ENCODE results near the gene GLIS1.

The GLIS1 gene

DNA sequence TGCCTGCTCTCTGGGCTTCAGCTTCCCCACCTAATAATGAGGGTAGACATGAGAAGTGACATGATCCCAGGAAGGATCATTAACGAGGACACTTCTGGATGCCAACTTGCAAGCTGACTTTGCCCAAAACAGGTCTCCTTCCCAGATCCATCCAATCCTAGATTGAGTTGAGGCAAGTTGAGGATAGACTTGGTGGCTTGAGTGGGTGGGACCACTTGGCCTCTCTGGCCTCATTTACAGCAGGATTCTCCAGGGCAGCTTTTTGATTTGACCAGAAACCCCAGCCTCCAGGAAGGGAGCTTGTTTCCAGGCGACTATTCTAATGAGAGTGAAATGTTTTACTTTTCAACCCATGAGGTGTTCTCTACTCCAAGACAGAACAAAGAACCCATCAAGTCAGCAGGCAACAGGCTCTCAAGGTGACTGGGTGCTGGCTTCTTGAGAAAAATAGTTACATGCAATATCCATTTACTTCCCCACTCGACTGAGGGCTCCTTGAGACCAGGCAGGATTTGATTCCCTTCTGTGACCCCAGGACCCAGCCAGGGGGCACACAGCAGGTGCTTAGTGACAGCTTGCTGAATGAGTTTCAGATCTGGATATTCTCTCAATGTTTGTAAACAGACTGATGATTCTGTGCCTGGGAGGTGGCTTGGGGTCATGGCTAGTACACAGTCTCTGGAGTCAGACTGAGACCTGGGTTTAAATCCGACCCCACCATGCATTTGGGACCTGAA is 151.5 kb downstream of the GLIS1 start:
- 100% methylated on average over 2 of the region's 4 CpGs for WGBS (ENCODE audit: insufficient coverage)
- H3K36me3 ChIP-seq (ENCODE audit: control insufficient read depth in 4 of 4, insufficient read depth in 4 of 4, low read length in 3 of 4) = no peaks in the 10 kb centered on the region
- no peak for DNase-seq
- H3K27ac ChIP-seq (ENCODE audit: insufficient read depth in 1 of 2, low read depth in 1 of 2, low read length in 2 of 2, poor library complexity in 1 of 2, severe bottlenecking in 2 of 2) = no peak overlapping the region
- no peak overlapping the region for H3K4me3 ChIP-seq (ENCODE audit: control insufficient read depth in 1 of 7, extremely low read depth in 1 of 7, insufficient read depth in 4 of 7, low read depth in 2 of 7, low read length in 6 of 7)
- CTCF ChIA-PET = interaction anchor here (0.7 to 1.7 kb wide), 6 partner anchors 8 to 97 kb away, joined by 3 to 6 read pairs (median 3); no protein-coding TSS in a partner anchor
- H3K4me1 ChIP-seq (ENCODE audit: control extremely low read depth in 1 of 4, control insufficient read depth in 4 of 4, insufficient read depth in 4 of 4, low read length in 3 of 4) = peaks cover 5 to 20% (median 10%) of the 10 kb centered on the region in 4 experiments
- POLR2A ChIA-PET = no interaction called here
- H3K9me3 ChIP-seq (ENCODE audit: control extremely low read depth in 1 of 5, control insufficient read depth in 4 of 5, insufficient read depth in 2 of 5, low read depth in 1 of 5, low read length in 4 of 5) = no peaks in the 10 kb centered on the region
- peaks cover 0 to 2% (median 0%) of the 10 kb centered on the region in 5 experiments for H3K27me3 ChIP-seq (replicated peaks in 2 of 5; ENCODE audit: control insufficient read depth in 4 of 5, insufficient read depth in 5 of 5, low read length in 4 of 5)

DNA sequence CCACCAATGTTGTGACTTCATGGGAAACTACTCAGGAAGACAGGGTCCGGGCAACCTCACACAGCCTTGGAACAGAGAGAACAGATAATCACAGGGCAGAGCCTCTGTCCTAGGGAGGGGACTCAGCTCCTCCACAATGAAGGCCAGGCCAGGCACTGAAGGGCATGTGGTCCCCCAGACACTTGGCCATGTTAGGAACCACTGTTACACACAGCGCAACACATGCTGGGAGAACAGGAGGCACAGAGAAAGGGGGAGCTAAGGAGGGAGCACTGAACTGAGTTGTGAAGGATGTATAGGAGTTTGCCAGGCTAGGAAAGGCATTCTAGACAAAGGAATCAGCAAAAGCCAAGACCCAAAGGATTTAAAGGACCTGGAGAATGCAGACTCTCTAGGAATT is 152.2 kb downstream of the GLIS1 start:
- Histone ChIP-seq H3K4me1 (ENCODE audit: control extremely low read depth in 1 of 4, control insufficient read depth in 4 of 4, insufficient read depth in 4 of 4, low read length in 3 of 4) (peaks cover 5 to 19% (median 11%) of the 10 kb centered on the region in 4 experiments), H3K27ac (ENCODE audit: insufficient read depth in 1 of 2, low read depth in 1 of 2, low read length in 2 of 2, poor library complexity in 1 of 2, severe bottlenecking in 2 of 2) (no peak overlapping the region), H3K27me3 (replicated peaks in 2 of 5; ENCODE audit: control insufficient read depth in 4 of 5, insufficient read depth in 5 of 5, low read length in 4 of 5) (peaks cover 0 to 2% (median 0%) of the 10 kb centered on the region in 5 experiments), H3K36me3 (ENCODE audit: control insufficient read depth in 4 of 4, insufficient read depth in 4 of 4, low read length in 3 of 4) (no peaks in the 10 kb centered on the region), H3K4me3 (ENCODE audit: control insufficient read depth in 1 of 7, extremely low read depth in 1 of 7, insufficient read depth in 4 of 7, low read depth in 2 of 7, low read length in 6 of 7) (no peak overlapping the region), H3K9me3 (ENCODE audit: control extremely low read depth in 1 of 5, control insufficient read depth in 4 of 5, insufficient read depth in 2 of 5, low read depth in 1 of 5, low read length in 4 of 5) (no peaks in the 10 kb centered on the region)
- WGBS (ENCODE audit: insufficient coverage) = 96% methylated on average over 2 of the region's 2 CpGs
- no peak for DNase-seq
- ChIA-PET POLR2A (no interaction called here), CTCF (interaction anchor here (0.7 to 1.7 kb wide), 7 partner anchors 9 to 98 kb away, joined by 3 to 6 read pairs (median 3); no protein-coding TSS in a partner anchor)

DNA sequence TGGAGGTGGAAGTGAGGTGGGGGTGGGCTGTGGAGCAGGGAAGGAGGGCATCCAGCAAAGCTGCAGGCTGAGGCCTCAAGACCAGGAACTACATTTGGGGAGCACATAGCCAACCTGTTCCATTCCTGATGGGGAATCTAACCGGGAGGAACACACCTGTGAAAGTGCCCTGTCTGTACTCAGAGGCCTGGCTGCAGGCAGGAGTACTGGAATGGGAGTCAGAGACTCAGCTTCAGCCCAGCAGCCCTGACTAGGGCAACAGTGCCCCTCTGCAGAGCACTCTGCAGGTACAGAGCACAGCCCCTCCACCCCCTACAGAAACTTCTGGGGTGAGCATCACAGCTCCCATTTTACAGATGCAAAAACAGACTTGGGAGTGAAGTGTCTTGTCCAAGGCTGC is 153.4 kb downstream of the GLIS1 start:
- Histone ChIP-seq H3K27ac (ENCODE audit: insufficient read depth in 1 of 2, low read depth in 1 of 2, low read length in 2 of 2, poor library complexity in 1 of 2, severe bottlenecking in 2 of 2) (no peak overlapping the region), H3K27me3 (replicated peaks in 2 of 5; ENCODE audit: control insufficient read depth in 4 of 5, insufficient read depth in 5 of 5, low read length in 4 of 5) (peaks cover 0 to 2% (median 0%) of the 10 kb centered on the region in 5 experiments), H3K4me1 (ENCODE audit: control extremely low read depth in 1 of 4, control insufficient read depth in 4 of 4, insufficient read depth in 4 of 4, low read length in 3 of 4) (peaks cover 5 to 19% (median 11%) of the 10 kb centered on the region in 4 experiments), H3K9me3 (ENCODE audit: control extremely low read depth in 1 of 5, control insufficient read depth in 4 of 5, insufficient read depth in 2 of 5, low read depth in 1 of 5, low read length in 4 of 5) (no peaks in the 10 kb centered on the region), H3K4me3 (ENCODE audit: control insufficient read depth in 1 of 7, extremely low read depth in 1 of 7, insufficient read depth in 4 of 7, low read depth in 2 of 7, low read length in 6 of 7) (no peak overlapping the region), H3K36me3 (ENCODE audit: control insufficient read depth in 4 of 4, insufficient read depth in 4 of 4, low read length in 3 of 4) (no peaks in the 10 kb centered on the region)
- DNase-seq = no peak
- 90% methylated on average over 1 of the region's 1 CpG for WGBS (ENCODE audit: insufficient coverage)
- POLR2A ChIA-PET = no interaction called here
- CTCF ChIA-PET = interaction anchor here (1.0 to 2.3 kb wide), 6 partner anchors 10 to 99 kb away, joined by 3 to 8 read pairs (median 4); no protein-coding TSS in a partner anchor

DNA sequence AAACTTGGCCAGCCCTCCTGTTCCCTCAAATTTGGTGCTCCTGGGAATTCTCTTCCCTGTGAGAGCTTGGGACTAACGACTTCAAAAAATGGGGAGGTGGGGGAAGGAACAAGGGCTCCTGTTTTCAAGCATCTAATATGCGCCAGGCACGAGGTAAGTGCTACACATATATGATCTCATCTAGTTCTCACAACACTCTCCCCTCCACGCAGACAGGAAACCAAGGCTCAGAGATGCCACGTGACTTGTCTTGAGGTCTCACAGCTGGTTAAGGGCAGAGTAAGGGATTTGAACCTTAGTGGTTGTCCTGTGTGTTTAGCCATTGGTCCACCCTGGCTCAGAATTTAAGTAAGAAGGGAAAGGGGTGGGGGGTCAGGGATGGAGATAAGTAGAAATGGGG is 153.8 kb downstream of the GLIS1 start:
- peak; percentile 25 to 86 (median 76) for DNase-seq
- H3K36me3 ChIP-seq (ENCODE audit: control insufficient read depth in 4 of 4, insufficient read depth in 4 of 4, low read length in 3 of 4) = no peaks in the 10 kb centered on the region
- H3K27ac ChIP-seq (ENCODE audit: insufficient read depth in 1 of 2, low read depth in 1 of 2, low read length in 2 of 2, poor library complexity in 1 of 2, severe bottlenecking in 2 of 2) = no peak overlapping the region
- peaks cover 5 to 19% (median 11%) of the 10 kb centered on the region in 4 experiments for H3K4me1 ChIP-seq (ENCODE audit: control extremely low read depth in 1 of 4, control insufficient read depth in 4 of 4, insufficient read depth in 4 of 4, low read length in 3 of 4)
- POLR2A ChIA-PET = no interaction called here
- WGBS (ENCODE audit: insufficient coverage) = 6% methylated on average over 2 of the region's 5 CpGs
- CTCF ChIA-PET = interaction anchor here (1.0 to 2.3 kb wide), 3 partner anchors 10 to 97 kb away, joined by 3 to 8 read pairs (median 5); no protein-coding TSS in a partner anchor
- no peaks in the 10 kb centered on the region for H3K9me3 ChIP-seq (ENCODE audit: control extremely low read depth in 1 of 5, control insufficient read depth in 4 of 5, insufficient read depth in 2 of 5, low read depth in 1 of 5, low read length in 4 of 5)
- peaks cover 0 to 2% (median 0%) of the 10 kb centered on the region in 5 experiments for H3K27me3 ChIP-seq (replicated peaks in 2 of 5; ENCODE audit: control insufficient read depth in 4 of 5, insufficient read depth in 5 of 5, low read length in 4 of 5)
- H3K4me3 ChIP-seq (ENCODE audit: control insufficient read depth in 1 of 7, extremely low read depth in 1 of 7, insufficient read depth in 4 of 7, low read depth in 2 of 7, low read length in 6 of 7) = no peak overlapping the region

DNA sequence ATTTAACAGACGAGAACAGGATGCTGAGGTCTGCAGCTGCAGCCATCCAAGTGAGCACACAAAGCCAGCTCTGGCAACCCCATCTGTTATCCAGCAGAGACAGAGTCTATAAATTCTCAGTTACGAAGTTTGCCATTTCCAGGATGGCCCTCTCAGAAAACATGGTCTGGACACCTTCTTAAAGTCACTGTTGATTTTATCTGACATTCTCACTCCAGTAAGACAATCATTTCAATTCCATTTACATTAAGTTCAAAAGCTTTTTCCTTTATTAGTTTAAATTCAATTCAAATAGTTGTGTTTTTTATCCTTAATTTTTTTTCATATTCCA is 154.2 kb downstream of the GLIS1 start:
- DNase-seq = no peak
- 59% methylated on average over 2 of the region's 2 CpGs for WGBS (ENCODE audit: insufficient coverage)
- Histone ChIP-seq H3K27ac (ENCODE audit: insufficient read depth in 1 of 2, low read depth in 1 of 2, low read length in 2 of 2, poor library complexity in 1 of 2, severe bottlenecking in 2 of 2) (no peak overlapping the region), H3K4me1 (ENCODE audit: control extremely low read depth in 1 of 4, control insufficient read depth in 4 of 4, insufficient read depth in 4 of 4, low read length in 3 of 4) (peaks cover 5 to 19% (median 11%) of the 10 kb centered on the region in 4 experiments), H3K4me3 (ENCODE audit: control insufficient read depth in 1 of 7, extremely low read depth in 1 of 7, insufficient read depth in 4 of 7, low read depth in 2 of 7, low read length in 6 of 7) (no peak overlapping the region), H3K27me3 (replicated peaks in 2 of 5; ENCODE audit: control insufficient read depth in 4 of 5, insufficient read depth in 5 of 5, low read length in 4 of 5) (peaks cover 0 to 2% (median 0%) of the 10 kb centered on the region in 5 experiments), H3K36me3 (ENCODE audit: control insufficient read depth in 4 of 4, insufficient read depth in 4 of 4, low read length in 3 of 4) (no peaks in the 10 kb centered on the region), H3K9me3 (ENCODE audit: control extremely low read depth in 1 of 5, control insufficient read depth in 4 of 5, insufficient read depth in 2 of 5, low read depth in 1 of 5, low read length in 4 of 5) (no peaks in the 10 kb centered on the region)
- ChIA-PET POLR2A (no interaction called here), CTCF (interaction anchor here (1.0 to 2.3 kb wide), 3 partner anchors 10 to 97 kb away, joined by 3 to 8 read pairs (median 5); no protein-coding TSS in a partner anchor)

DNA sequence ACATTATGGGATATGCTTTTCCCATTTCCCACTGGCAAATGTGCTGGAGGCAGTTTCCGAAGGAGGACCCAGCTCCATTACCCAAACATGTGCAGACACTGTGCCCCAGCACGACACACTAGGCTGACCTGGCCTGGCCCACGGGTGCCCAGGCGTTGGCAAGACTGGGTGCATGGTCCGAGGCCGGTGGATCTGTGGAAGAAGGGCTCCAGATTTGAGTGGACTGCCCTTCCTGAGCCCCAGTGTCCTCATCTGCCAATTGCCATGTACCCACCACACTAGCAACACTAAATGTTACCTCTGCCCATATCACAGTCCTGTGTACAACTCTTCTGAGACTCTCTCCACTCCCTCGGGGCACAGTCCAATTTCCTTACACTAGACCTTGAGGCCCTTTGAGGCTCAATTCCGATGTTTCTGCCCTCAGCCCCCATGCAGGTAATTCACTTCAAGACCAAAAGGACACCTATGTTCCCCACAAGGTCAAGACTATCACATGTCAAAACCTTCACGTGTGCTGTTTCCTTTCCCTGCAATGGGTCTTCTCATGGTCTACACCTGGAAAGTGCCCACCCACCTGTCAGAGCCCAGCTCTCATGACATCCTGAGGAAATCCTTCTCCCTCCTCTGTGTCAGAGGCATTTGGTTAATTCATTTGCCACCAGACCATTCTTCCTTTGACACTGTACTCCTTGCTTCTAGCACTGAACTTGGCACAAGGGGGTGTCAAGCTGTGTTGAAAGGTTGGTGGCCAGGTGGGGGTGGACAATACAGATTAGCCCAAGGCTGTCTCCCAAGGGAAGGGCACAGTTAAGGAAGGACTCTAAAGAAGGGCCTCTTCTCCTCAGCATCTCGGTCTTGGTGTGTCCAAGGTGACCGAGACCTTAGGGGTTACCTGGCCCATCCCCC is 154.8 kb downstream of the GLIS1 start:
- POLR2A ChIA-PET = no interaction called here
- H3K36me3 ChIP-seq (ENCODE audit: control insufficient read depth in 4 of 4, insufficient read depth in 4 of 4, low read length in 3 of 4) = no peaks in the 10 kb centered on the region
- H3K9me3 ChIP-seq (ENCODE audit: control extremely low read depth in 1 of 5, control insufficient read depth in 4 of 5, insufficient read depth in 2 of 5, low read depth in 1 of 5, low read length in 4 of 5) = no peaks in the 10 kb centered on the region
- H3K27me3 ChIP-seq (replicated peaks in 2 of 5; ENCODE audit: control insufficient read depth in 4 of 5, insufficient read depth in 5 of 5, low read length in 4 of 5) = peaks cover 0 to 2% (median 0%) of the 10 kb centered on the region in 5 experiments
- CTCF ChIA-PET = interaction anchor here (1.9 to 2.4 kb wide), 3 partner anchors 9 to 96 kb away, joined by 5 to 8 read pairs (median 7); no protein-coding TSS in a partner anchor
- H3K4me3 ChIP-seq (ENCODE audit: control insufficient read depth in 1 of 7, extremely low read depth in 1 of 7, insufficient read depth in 4 of 7, low read depth in 2 of 7, low read length in 6 of 7) = no peak overlapping the region
- DNase-seq = no peak
- 94% methylated on average over 11 of the region's 11 CpGs for WGBS (ENCODE audit: insufficient coverage)
- H3K4me1 ChIP-seq (ENCODE audit: control extremely low read depth in 1 of 4, control insufficient read depth in 4 of 4, insufficient read depth in 4 of 4, low read length in 3 of 4) = peaks cover 5 to 19% (median 11%) of the 10 kb centered on the region in 4 experiments
- no peak overlapping the region for H3K27ac ChIP-seq (ENCODE audit: insufficient read depth in 1 of 2, low read depth in 1 of 2, low read length in 2 of 2, poor library complexity in 1 of 2, severe bottlenecking in 2 of 2)

Data from common myeloid progenitor, CD34-positive (primary cell).